Measurements from ENCODE around the gene FRMPD4. TPM values are rescaled to one million over a fixed set of nuclear protein-coding genes. Genes with fewer than 3 reads are reported as not detected.

FRMPD4 gene
- polyA plus RNA-seq, 2 of the 4 experiments (the other 2 are of a cell fraction) = 0.08 to 0.28 TPM

DNA sequence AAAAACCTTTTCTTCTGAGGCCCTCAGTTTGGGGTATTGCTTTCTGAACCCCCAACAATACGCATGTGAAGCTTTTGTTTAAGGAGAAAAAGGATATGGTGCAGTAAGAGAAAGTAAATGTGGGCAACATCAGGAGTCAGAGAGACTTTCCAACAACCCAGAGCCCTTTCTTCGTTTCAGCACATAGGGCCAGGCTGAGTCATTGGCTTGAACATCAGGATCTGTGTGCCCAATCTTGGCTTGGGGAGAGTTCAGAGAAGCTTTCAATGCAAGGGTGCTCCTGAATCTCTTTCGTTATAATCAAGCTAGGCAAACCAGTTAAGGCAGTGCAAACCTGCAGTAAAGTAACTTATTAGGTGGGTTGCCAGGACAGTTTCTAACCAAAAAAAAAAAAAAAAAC lies 191.2 kb downstream of the FRMPD4 start:
- Histone ChIP-seq H3K4me3 (no peak overlapping the region), H3K27ac (no peak overlapping the region), H3K4me1 (no peaks in the 10 kb centered on the region), H3K9me3 (no peaks in the 10 kb centered on the region), H3K4me2 (no peak overlapping the region)
- ChIA-PET CTCF (no interaction called here), POLR2A (no interaction called here)
- WGBS (ENCODE audit: missing lambda C conversion rate) = 53% methylated on average over 3 of the region's 3 CpGs
- ATAC-seq (no peak), FAIRE-seq (no peak), DNase-seq (ENCODE audit: low read depth in 1 of 2, low spot score in 1 of 2) (no peak)
- TF ChIP-seq CEBPB (IDR thresholded peaks at IDR 0.05) = no peak
- TF ChIP-seq RAD21 (conservative IDR thresholded peaks at IDR 0.05 in 1 of 2, IDR thresholded peaks at IDR 0.05 in 1 of 2) = no peak
- no peak for TF ChIP-seq RNF2 (IDR thresholded peaks at IDR 0.05; ENCODE audit: borderline replicate concordance, low read depth)
- no peak for TF ChIP-seq HOXB5 (CRISPR knock-in tag; IDR thresholded peaks at IDR 0.05)
- no peak for TF ChIP-seq ZFP36 (IDR thresholded peaks at IDR 0.05; ENCODE audit: borderline replicate concordance, partially characterized antibody)
- TF ChIP-seq CBX8 (IDR thresholded peaks at IDR 0.05) = no peak
- no peak for TF ChIP-seq HOXA7 (CRISPR knock-in tag; IDR thresholded peaks at IDR 0.05)
- no peak for TF ChIP-seq CHD2 (IDR thresholded peaks at IDR 0.05; ENCODE audit: low read length, partially characterized antibody)
- TF ChIP-seq, protein P1, sequence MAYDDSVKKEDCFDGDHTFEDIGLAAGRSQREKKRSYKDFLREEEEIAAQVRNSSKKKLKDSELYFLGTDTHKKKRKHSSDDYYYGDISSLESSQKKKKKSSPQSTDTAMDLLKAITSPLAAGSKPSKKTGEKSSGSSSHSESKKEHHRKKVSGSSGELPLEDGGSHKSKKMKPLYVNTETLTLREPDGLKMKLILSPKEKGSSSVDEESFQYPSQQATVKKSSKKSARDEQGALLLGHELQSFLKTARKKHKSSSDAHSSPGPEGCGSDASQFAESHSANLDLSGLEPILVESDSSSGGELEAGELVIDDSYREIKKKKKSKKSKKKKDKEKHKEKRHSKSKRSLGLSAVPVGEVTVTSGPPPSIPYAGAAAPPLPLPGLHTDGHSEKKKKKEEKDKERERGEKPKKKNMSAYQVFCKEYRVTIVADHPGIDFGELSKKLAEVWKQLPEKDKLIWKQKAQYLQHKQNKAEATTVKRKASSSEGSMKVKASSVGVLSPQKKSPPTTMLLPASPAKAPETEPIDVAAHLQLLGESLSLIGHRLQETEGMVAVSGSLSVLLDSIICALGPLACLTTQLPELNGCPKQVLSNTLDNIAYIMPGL (CRISPR knock-in tag; IDR thresholded peaks at IDR 0.05; ENCODE audit: borderline replicate concordance) = no peak
- TF ChIP-seq SREBF2 (IDR thresholded peaks at IDR 0.05) = no peak
- no peak for TF ChIP-seq ESRRA (IDR thresholded peaks at IDR 0.05; ENCODE audit: borderline replicate concordance, low read length)
- no peak for TF ChIP-seq MAX (IDR thresholded peaks at IDR 0.05)

DNA sequence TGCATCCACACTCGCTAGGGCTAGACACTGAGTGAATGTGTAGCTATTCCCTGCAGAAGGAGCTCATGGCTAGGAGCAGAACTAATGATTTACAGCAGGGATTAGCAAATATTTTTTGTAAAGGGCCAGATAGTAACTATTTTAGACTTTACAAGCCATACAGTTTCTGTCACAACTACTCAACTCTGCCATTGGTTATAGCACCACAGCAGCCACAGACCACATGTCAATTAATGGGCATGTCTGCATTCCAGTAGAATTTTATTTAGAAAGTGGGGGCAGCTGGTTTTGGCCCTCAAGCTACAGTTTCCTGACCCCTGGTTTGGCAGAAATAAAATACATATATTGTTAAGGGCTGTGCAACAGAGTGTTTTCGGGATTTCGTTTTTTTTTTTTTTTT lies 192.6 kb downstream of the FRMPD4 start:
- ChIA-PET CTCF (no interaction called here), POLR2A (no interaction called here)
- no peak for FAIRE-seq
- no peak overlapping the region for H3K27ac ChIP-seq
- H3K9me3 ChIP-seq = no peaks in the 10 kb centered on the region
- no peak overlapping the region for H3K4me3 ChIP-seq
- no peak for ATAC-seq
- DNase-seq (ENCODE audit: low read depth in 1 of 2, low spot score in 1 of 2) = no peak
- no peak overlapping the region for H3K4me2 ChIP-seq
- 80% methylated on average over 3 of the region's 3 CpGs for WGBS (ENCODE audit: missing lambda C conversion rate)
- no peak for TF ChIP-seq ZC3H11A (IDR thresholded peaks at IDR 0.05)
- no peak for TF ChIP-seq ELK1 (IDR thresholded peaks at IDR 0.05; ENCODE audit: low read depth, low read length)
- no peaks in the 10 kb centered on the region for H3K4me1 ChIP-seq

- WGBS (ENCODE audit: missing lambda C conversion rate) = 40% methylated on average over 3 of the region's 3 CpGs
- CTCF ChIA-PET = no interaction called here
- POLR2A ChIA-PET = no interaction called here
- TF ChIP-seq FOSL2 (IDR thresholded peaks at IDR 0.05) = no peak
- TF ChIP-seq FOSL2 (CRISPR knock-in tag; IDR thresholded peaks at IDR 0.05) = no peak
- TF ChIP-seq SREBF2 (IDR thresholded peaks at IDR 0.05) = no peak
- TF ChIP-seq USF2 (IDR thresholded peaks at IDR 0.05) = no peak
- TF ChIP-seq, protein P2, sequence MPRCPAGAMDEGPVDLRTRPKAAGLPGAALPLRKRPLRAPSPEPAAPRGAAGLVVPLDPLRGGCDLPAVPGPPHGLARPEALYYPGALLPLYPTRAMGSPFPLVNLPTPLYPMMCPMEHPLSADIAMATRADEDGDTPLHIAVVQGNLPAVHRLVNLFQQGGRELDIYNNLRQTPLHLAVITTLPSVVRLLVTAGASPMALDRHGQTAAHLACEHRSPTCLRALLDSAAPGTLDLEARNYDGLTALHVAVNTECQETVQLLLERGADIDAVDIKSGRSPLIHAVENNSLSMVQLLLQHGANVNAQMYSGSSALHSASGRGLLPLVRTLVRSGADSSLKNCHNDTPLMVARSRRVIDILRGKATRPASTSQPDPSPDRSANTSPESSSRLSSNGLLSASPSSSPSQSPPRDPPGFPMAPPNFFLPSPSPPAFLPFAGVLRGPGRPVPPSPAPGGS (IDR thresholded peaks at IDR 0.05) = no peak
- no peak for TF ChIP-seq EP300 (IDR thresholded peaks at IDR 0.05)
- TF ChIP-seq ESRRA (IDR thresholded peaks at IDR 0.05; ENCODE audit: borderline replicate concordance, low read length) = no peak
- TF ChIP-seq EHMT2 (IDR thresholded peaks at IDR 0.05; ENCODE audit: low read depth) = no peak
- no peak for TF ChIP-seq NR3C1 (IDR thresholded peaks at IDR 0.05)
- TF ChIP-seq ZSCAN20 (CRISPR knock-in tag; IDR thresholded peaks at IDR 0.05) = no peak
- no peak for TF ChIP-seq ZFP36 (IDR thresholded peaks at IDR 0.05; ENCODE audit: borderline replicate concordance, partially characterized antibody)
- TF ChIP-seq RNF2 (IDR thresholded peaks at IDR 0.05; ENCODE audit: borderline replicate concordance, low read depth) = no peak
- no peak for TF ChIP-seq HDAC2 (IDR thresholded peaks at IDR 0.05)
- TF ChIP-seq PBX3 (IDR thresholded peaks at IDR 0.05) = no peak
- no peak for TF ChIP-seq HOXB5 (CRISPR knock-in tag; IDR thresholded peaks at IDR 0.05)
- no peak for TF ChIP-seq CBX2 (IDR thresholded peaks at IDR 0.05; ENCODE audit: borderline replicate concordance, low read depth)
- TF ChIP-seq ELK1 (IDR thresholded peaks at IDR 0.05; ENCODE audit: low read depth, low read length) = no peak
- H3K27ac ChIP-seq = no peak overlapping the region
- H3K4me2 ChIP-seq = no peak overlapping the region
- ATAC-seq (no peak), FAIRE-seq (no peak), DNase-seq (ENCODE audit: low read depth in 1 of 2, low spot score in 1 of 2) (no peak)
- no peak overlapping the region for H3K4me3 ChIP-seq
- no peaks in the 10 kb centered on the region for H3K4me1 ChIP-seq
- H3K9me3 ChIP-seq = no peaks in the 10 kb centered on the region
These were observed 194.6 kb downstream of the FRMPD4 start for GRCh38 chrX:12332786-12333347.

All from A549 (cell line).